SU-DHL-6 (cell line): ENCODE data around the gene PRKCZ.

Source experiments
- H2AFZ ChIP-seq: fragments of 200-600 bp; sonication (generic); 2 replicates; pipeline ENCODE4 v1.6.1; 2014; ENCODE audit warnings: low read depth, mild to moderate bottlenecking, moderate library complexity, mixed read lengths, antibody characterized with exemption, low read length; ENCODE audit not compliant: severe bottlenecking
- H3F3A ChIP-seq: fragments of 200-600 bp; shearing (Covaris generic); 2 replicates; pipeline ENCODE4 v1.6.0; 2016; ENCODE audit warnings: antibody characterized with exemption, mild to moderate bottlenecking; ENCODE audit not compliant: insufficient read depth
- H3K27ac ChIP-seq: fragments of 200-600 bp; sonication (generic); 2 replicates; pipeline ENCODE4 v1.5.1; 2016; ENCODE audit warnings: low read depth, mild to moderate bottlenecking, low read length, moderate library complexity, mixed read lengths
- H3K27me3 ChIP-seq: fragments of 200-600 bp; sonication (generic), shearing (Covaris generic); 2 replicates; pipeline ENCODE4 v1.6.0; 2014; ENCODE audit warnings: mild to moderate bottlenecking, low read length
- H3K36me3 ChIP-seq: fragments of 200-600 bp; sonication (generic); 2 replicates; pipeline ENCODE4 v1.6.1; 2014; ENCODE audit warnings: mild to moderate bottlenecking, low read length, mixed read lengths
- H3K4me2 ChIP-seq: fragments of 300-600, 200-600 bp; shearing (Covaris generic), sonication (generic); 2 replicates; pipeline ENCODE4 v1.6.0; 2014; ENCODE audit warnings: low read length, low read depth, mild to moderate bottlenecking; ENCODE audit not compliant: poor library complexity, severe bottlenecking
- H3K4me3 ChIP-seq: fragments of 200-600 bp; sonication (generic); 2 replicates; pipeline ENCODE4 v1.5.1; 2014; ENCODE audit warnings: antibody characterized with exemption, low read length, mild to moderate bottlenecking, mixed read lengths; ENCODE audit not compliant: insufficient read depth, poor library complexity, severe bottlenecking
- H3K79me2 ChIP-seq: fragments of 200-600 bp; sonication (generic); 2 replicates; pipeline ENCODE4 v1.6.1; 2014; ENCODE audit warnings: mild to moderate bottlenecking, low read length, moderate library complexity; ENCODE audit not compliant: insufficient read depth
- H3K9ac ChIP-seq: fragments of 200-600 bp; sonication (generic); 2 replicates; pipeline ENCODE4 v1.7.0; 2014; ENCODE audit warnings: mild to moderate bottlenecking, low read length
- H3K9me2 ChIP-seq: fragments of 200-600 bp; sonication (generic); replicated peaks from 2 replicates; pipeline ENCODE4 v1.6.1; 2014; ENCODE audit warnings: low read length; ENCODE audit not compliant: insufficient read depth
- H3K9me3 ChIP-seq: fragments of 200-600 bp; sonication (generic); 2 replicates; pipeline ENCODE4 v1.6.1; 2014; ENCODE audit warnings: low read length, mixed read lengths; ENCODE audit not compliant: insufficient read depth
- H4K20me1 ChIP-seq: fragments of 200-600 bp; sonication (generic); 2 replicates; pipeline ENCODE4 v1.6.1; 2014; ENCODE audit warnings: low read depth, mild to moderate bottlenecking, antibody characterized with exemption, low read length, moderate library complexity, mixed read lengths
- EZH2phosphoT487 ChIP-seq: fragments of 200-600 bp; sonication (generic), shearing (Covaris generic); conservative IDR thresholded peaks from 2 replicates; pipeline ENCODE4 v1.6.1; 2018; ENCODE audit warnings: mild to moderate bottlenecking, antibody characterized with exemption, low read length, moderate library complexity, mixed read lengths
- TF ChIP-seq, protein P1 (sequence below): fragments of 200-600 bp; sonication (generic); IDR thresholded peaks from one replicate; pipeline ENCODE4 v1.5.1; 2017; ENCODE audit warnings: antibody characterized with exemption, mild to moderate bottlenecking, low read length, moderate library complexity; ENCODE audit not compliant: insufficient read depth, poor library complexity, severe bottlenecking

PRKCZ gene

GRCh38 chr1:2072891-2073290 lies 22.7 kb downstream of the PRKCZ start:
- Histone ChIP-seq H3K27me3 (no peaks in the 10 kb centered on the region), H4K20me1 (no peaks in the 10 kb centered on the region), H3K9ac (no peak overlapping the region), H3F3A (no peaks in the 10 kb centered on the region), H3K9me3 (peaks cover 3% of the 10 kb centered on the region; the same call in 1 of the 2 replicates), H2AFZ (no peak overlapping the region), H3K4me2 (no peak overlapping the region), H3K36me3 (no peaks in the 10 kb centered on the region), H3K27ac (no peak overlapping the region), H3K4me3 (no peak overlapping the region), H3K79me2 (no peaks in the 10 kb centered on the region), H3K9me2 (no peaks in the 10 kb centered on the region)
- TF ChIP-seq, protein P1, sequence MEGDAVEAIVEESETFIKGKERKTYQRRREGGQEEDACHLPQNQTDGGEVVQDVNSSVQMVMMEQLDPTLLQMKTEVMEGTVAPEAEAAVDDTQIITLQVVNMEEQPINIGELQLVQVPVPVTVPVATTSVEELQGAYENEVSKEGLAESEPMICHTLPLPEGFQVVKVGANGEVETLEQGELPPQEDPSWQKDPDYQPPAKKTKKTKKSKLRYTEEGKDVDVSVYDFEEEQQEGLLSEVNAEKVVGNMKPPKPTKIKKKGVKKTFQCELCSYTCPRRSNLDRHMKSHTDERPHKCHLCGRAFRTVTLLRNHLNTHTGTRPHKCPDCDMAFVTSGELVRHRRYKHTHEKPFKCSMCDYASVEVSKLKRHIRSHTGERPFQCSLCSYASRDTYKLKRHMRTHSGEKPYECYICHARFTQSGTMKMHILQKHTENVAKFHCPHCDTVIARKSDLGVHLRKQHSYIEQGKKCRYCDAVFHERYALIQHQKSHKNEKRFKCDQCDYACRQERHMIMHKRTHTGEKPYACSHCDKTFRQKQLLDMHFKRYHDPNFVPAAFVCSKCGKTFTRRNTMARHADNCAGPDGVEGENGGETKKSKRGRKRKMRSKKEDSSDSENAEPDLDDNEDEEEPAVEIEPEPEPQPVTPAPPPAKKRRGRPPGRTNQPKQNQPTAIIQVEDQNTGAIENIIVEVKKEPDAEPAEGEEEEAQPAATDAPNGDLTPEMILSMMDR, result no peak
- no peak for TF ChIP-seq EZH2phosphoT487

DNA sequence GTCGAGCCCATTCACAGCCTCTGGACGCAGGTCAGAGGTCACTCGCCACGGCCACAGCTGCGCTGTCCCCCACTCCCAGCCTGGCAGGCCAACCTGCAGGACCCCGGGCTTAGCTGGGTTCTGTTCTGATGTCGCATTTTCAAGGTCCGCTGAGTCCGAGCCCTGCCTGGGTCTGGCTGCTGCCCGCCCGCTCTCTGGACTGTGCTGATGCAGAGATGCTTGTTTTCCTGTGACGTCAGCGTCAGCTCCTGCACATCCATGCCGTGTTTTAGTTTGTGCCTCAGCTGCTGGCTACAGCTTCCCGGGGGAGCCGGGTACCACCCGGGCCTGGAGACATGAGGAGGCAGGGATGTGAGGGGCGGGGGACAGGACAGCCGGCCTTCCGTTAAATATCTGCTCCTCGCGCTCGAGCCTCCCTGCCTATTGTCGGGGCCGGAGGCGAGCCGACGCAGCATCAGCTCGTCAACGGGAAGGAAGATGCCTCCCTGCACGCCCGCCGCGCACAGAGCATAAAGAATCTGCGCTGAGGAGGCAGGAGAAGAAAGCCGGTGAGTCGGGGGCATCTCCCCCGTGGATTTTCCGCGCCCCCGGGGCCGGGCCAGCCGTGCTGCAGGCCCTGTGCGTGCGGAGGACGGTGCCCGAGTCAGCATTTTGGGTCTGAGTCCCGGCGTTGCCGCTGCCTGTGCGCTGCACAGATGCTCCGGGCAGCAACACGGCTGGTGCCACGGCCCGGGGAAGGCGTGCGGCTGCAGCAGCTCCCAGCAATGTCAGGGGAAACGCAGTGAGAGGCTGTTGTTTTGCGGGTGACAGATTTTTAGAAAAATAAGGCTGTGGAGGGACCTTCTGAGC lies 23.4 kb downstream of the PRKCZ start:
- Histone ChIP-seq H4K20me1 (no peaks in the 10 kb centered on the region), H3K4me2 (no peak overlapping the region), H3F3A (no peaks in the 10 kb centered on the region), H3K4me3 (no peak overlapping the region), H3K79me2 (no peaks in the 10 kb centered on the region), H3K36me3 (no peaks in the 10 kb centered on the region), H2AFZ (no peak overlapping the region), H3K9me3 (peaks cover 10% of the 10 kb centered on the region; the same call in 1 of the 2 replicates), H3K9me2 (no peaks in the 10 kb centered on the region), H3K9ac (no peak overlapping the region), H3K27me3 (no peaks in the 10 kb centered on the region), H3K27ac (no peak overlapping the region)
- TF ChIP-seq EZH2phosphoT487, result no peak
- TF ChIP-seq, protein P1, result no peak

DNA sequence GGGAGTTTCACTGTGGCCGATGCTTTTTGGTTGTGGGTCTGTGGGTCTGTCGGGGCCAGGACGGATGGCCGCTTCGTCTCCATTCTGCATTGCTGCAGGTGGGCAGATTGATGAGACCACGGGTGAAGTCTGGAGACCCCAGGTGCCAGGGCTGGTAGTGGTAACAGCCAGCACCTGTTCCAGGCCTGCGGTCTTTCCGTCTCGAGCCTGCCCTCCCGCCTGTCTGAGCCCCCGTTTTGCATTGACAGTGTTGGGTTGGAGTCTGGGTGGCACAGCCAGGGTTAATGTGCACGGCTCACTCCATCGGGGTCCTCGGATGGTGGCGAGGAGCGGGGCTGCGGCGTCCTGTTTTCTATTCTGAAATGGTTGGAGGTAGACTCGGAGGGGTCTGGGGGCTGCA lies 24.2 kb downstream of the PRKCZ start:
- H3K4me2 ChIP-seq, result no peak overlapping the region
- peaks cover 15% of the 10 kb centered on the region; the same call in 1 of the 2 replicates for H3K9me3 ChIP-seq
- H3K79me2 ChIP-seq, result no peaks in the 10 kb centered on the region
- H3K9me2 ChIP-seq, result no peaks in the 10 kb centered on the region
- no peak overlapping the region for H2AFZ ChIP-seq
- H3F3A ChIP-seq, result no peaks in the 10 kb centered on the region
- H3K27ac ChIP-seq, result no peak overlapping the region
- TF ChIP-seq, protein P1, result no peak
- TF ChIP-seq EZH2phosphoT487, result no peak
- H3K9ac ChIP-seq, result no peak overlapping the region
- H3K4me3 ChIP-seq, result no peak overlapping the region
- no peaks in the 10 kb centered on the region for H4K20me1 ChIP-seq
- H3K36me3 ChIP-seq, result no peaks in the 10 kb centered on the region
- H3K27me3 ChIP-seq, result no peaks in the 10 kb centered on the region
